ENCODE measurements around the gene LRFN3. TPM values are rescaled to one million over a fixed set of nuclear protein-coding genes. Genes with fewer than 3 reads are reported as not detected.
A peak's percentile ranks its signal among the peaks of the same experiment; 100 is the strongest.

The LRFN3 gene
- total and polyA plus RNA-seq, 2 of the 13 experiments (the other 11 are each of a cell fraction or from before 2014, with no cell fraction given), result 0.74 to 1.6 TPM

DNA sequence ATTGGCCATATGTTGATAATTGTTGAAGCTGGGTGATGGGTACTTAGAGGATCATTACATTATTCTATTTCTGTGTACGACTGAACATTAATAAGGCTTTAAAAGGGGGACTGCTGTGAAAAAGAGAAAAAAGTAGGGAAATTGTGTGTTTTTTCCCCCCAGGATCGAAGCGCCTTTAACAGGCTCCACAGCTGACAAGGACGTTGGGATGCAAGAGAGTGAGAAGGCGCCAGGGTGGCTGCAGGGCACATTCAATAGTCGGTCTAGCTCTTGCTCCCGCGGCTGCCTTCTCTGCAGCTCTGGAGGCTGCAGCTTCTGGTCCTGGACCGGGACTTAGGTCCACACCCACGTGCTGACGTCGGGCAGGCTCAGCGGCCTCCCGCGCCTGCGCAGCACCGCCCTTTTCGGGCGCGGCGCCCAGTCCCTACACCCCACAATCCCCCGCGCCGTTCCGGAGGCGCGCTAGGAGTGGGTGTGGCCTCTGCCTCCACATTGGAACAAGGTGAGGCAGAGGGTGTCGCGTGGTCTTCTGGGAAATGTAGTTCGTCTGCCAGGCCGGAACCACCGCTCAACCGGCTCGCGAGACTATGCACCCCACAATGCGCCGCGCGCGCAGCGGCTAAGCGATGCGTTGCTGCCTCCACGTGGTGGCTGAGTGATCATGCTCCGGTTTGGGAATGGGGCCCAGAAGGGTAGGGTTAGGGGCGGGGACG is 4.9 kb upstream of the LRFN3 start (continued):
- TF ChIP-seq, protein P1, sequence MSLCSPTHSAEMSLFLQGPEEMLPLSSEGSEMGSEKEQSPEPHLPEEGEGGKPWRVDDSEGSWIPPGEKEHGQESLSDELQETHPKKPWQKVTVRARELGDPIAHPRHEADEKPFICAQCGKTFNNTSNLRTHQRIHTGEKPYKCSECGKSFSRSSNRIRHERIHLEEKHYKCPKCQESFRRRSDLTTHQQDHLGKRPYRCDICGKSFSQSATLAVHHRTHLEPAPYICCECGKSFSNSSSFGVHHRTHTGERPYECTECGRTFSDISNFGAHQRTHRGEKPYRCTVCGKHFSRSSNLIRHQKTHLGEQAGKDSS (CRISPR knock-in tag; IDR thresholded peaks at IDR 0.05; ENCODE audit: borderline replicate concordance, low read depth), result no peak
- TF ChIP-seq ZNF598 (CRISPR knock-in tag; IDR thresholded peaks at IDR 0.05; ENCODE audit: borderline replicate concordance) (peak; percentile 72; the same call in 1 of the 2 replicates), FOXK2 (IDR thresholded peaks at IDR 0.05) (peak; percentile 69), IRX3 (CRISPR knock-in tag; IDR thresholded peaks at IDR 0.05; ENCODE audit: borderline replicate concordance, low read depth) (no peak), JARID2 (CRISPR knock-in tag; IDR thresholded peaks at IDR 0.05; ENCODE audit: insufficient replicate concordance) (no peak), ZNF20 (CRISPR knock-in tag; IDR thresholded peaks at IDR 0.05) (no peak), BORCS8-MEF2B (CRISPR knock-in tag; IDR thresholded peaks at IDR 0.05) (peak; percentile 22; the same call in 1 of the 2 replicates), SRSF1 (optimal IDR thresholded peaks at IDR 0.05; ENCODE audit: low read depth, low read length) (peak; percentile 76), BHLHE40 (IDR thresholded peaks at IDR 0.05; ENCODE audit: low read length) (no peak), ZNF30 (CRISPR knock-in tag; IDR thresholded peaks at IDR 0.05) (no peak), ZNF790 (CRISPR knock-in tag; IDR thresholded peaks at IDR 0.05; ENCODE audit: borderline replicate concordance) (no peak), ZNF549 (CRISPR knock-in tag; IDR thresholded peaks at IDR 0.05) (no peak), TBP (CRISPR knock-in tag; IDR thresholded peaks at IDR 0.05) (peak; percentile 62; the same call in 1 of the 2 replicates), CREB1 (IDR thresholded peaks at IDR 0.05) (peak; percentile 81), CREB1 (CRISPR knock-in tag; IDR thresholded peaks at IDR 0.05) (peak; percentile 91)
- TF ChIP-seq, protein P2, sequence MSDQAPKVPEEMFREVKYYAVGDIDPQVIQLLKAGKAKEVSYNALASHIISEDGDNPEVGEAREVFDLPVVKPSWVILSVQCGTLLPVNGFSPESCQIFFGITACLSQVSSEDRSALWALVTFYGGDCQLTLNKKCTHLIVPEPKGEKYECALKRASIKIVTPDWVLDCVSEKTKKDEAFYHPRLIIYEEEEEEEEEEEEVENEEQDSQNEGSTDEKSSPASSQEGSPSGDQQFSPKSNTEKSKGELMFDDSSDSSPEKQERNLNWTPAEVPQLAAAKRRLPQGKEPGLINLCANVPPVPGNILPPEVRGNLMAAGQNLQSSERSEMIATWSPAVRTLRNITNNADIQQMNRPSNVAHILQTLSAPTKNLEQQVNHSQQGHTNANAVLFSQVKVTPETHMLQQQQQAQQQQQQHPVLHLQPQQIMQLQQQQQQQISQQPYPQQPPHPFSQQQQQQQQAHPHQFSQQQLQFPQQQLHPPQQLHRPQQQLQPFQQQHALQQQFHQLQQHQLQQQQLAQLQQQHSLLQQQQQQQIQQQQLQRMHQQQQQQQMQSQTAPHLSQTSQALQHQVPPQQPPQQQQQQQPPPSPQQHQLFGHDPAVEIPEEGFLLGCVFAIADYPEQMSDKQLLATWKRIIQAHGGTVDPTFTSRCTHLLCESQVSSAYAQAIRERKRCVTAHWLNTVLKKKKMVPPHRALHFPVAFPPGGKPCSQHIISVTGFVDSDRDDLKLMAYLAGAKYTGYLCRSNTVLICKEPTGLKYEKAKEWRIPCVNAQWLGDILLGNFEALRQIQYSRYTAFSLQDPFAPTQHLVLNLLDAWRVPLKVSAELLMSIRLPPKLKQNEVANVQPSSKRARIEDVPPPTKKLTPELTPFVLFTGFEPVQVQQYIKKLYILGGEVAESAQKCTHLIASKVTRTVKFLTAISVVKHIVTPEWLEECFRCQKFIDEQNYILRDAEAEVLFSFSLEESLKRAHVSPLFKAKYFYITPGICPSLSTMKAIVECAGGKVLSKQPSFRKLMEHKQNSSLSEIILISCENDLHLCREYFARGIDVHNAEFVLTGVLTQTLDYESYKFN (CRISPR knock-in tag; conservative IDR thresholded peaks at IDR 0.05), result peak; percentile 38
- TF ChIP-seq, protein P3, sequence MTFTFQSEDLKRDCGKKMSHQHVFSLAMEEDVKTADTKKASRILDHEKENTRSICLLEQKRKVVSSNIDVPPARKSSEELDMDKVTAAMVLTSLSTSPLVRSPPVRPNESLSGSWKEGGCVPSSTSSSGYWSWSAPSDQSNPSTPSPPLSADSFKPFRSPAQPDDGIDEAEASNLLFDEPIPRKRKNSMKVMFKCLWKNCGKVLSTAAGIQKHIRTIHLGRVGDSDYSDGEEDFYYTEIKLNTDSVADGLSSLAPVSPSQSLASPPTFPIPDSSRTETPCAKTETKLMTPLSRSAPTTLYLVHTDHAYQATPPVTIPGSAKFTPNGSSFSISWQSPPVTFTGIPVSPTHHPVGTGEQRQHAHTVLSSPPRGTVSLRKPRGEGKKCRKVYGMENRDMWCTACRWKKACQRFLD (CRISPR knock-in tag; IDR thresholded peaks at IDR 0.05; ENCODE audit: borderline replicate concordance), result no peak
- TF ChIP-seq, protein P4, sequence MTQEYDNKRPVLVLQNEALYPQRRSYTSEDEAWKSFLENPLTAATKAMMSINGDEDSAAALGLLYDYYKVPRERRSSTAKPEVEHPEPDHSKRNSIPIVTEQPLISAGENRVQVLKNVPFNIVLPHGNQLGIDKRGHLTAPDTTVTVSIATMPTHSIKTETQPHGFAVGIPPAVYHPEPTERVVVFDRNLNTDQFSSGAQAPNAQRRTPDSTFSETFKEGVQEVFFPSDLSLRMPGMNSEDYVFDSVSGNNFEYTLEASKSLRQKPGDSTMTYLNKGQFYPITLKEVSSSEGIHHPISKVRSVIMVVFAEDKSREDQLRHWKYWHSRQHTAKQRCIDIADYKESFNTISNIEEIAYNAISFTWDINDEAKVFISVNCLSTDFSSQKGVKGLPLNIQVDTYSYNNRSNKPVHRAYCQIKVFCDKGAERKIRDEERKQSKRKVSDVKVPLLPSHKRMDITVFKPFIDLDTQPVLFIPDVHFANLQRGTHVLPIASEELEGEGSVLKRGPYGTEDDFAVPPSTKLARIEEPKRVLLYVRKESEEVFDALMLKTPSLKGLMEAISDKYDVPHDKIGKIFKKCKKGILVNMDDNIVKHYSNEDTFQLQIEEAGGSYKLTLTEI (CRISPR knock-in tag; conservative IDR thresholded peaks at IDR 0.05), result no peak
- TF ChIP-seq, protein P5, sequence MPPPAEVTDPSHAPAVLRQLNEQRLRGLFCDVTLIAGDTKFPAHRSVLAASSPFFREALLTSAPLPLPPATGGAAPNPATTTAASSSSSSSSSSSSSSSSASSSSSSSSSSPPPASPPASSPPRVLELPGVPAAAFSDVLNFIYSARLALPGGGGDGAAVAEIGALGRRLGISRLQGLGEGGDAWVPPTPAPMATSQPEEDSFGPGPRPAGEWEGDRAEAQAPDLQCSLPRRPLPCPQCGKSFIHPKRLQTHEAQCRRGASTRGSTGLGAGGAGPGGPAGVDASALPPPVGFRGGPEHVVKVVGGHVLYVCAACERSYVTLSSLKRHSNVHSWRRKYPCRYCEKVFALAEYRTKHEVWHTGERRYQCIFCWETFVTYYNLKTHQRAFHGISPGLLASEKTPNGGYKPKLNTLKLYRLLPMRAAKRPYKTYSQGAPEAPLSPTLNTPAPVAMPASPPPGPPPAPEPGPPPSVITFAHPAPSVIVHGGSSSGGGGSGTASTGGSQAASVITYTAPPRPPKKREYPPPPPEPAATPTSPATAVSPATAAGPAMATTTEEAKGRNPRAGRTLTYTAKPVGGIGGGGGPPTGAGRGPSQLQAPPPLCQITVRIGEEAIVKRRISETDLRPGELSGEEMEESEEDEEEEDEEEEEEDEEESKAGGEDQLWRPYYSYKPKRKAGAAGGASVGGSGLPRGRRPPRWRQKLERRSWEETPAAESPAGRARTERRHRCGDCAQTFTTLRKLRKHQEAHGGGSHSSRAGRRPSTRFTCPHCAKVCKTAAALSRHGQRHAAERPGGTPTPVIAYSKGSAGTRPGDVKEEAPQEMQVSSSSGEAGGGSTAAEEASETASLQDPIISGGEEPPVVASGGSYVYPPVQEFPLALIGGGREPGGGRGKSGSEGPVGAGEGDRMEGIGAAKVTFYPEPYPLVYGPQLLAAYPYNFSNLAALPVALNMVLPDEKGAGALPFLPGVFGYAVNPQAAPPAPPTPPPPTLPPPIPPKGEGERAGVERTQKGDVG (CRISPR knock-in tag; IDR thresholded peaks at IDR 0.05; ENCODE audit: borderline replicate concordance), result no peak

All from HepG2 (cell line).